Breast epithelium (tissue), 4 donors: ENCODE data around the gene MNX1. TPM values are rescaled to one million over a fixed set of nuclear protein-coding genes. Genes with fewer than 3 reads are reported as not detected.

Source experiments
- DNase-seq, 2 donors: peaks; one replicate each; pipeline ENCODE4 v3.0.0-alpha.2; 2019; ENCODE audit warnings: low spot score in 2 of 2
- H3K27ac ChIP-seq, 2 donors: fragments of 200-600 bp; sonication (generic) in 1 of 2; one replicate each; pipeline ENCODE4 v1.5.1; 2016 to 2019; ENCODE audit warnings: mild to moderate bottlenecking in 1 of 2
- H3K27me3 ChIP-seq, 2 donors: fragments of 200-600 bp; sonication (generic) in 1 of 2; one replicate each; pipeline versions ENCODE4 v1.5.1 to v1.6.0; 2017 to 2019; ENCODE audit warnings: control low read depth in 1 of 2, mild to moderate bottlenecking in 1 of 2
- H3K36me3 ChIP-seq: fragments of 200-600 bp; one replicate; pipeline ENCODE4 v1.5.1; 2019
- H3K4me1 ChIP-seq, 2 donors: fragments of 200-600 bp; sonication (generic); one replicate each; pipeline ENCODE4 v1.5.1; 2016 to 2019; ENCODE audit warnings: control low read depth in 1 of 2
- H3K4me3 ChIP-seq, 3 donors: fragments of 200-600 bp; sonication (generic); 1 replicate in 2 of 3; 2 replicates in 1 of 3; pipeline ENCODE4 v1.5.1; 2016 to 2019; ENCODE audit warnings: mild to moderate bottlenecking in 3 of 3, moderate library complexity in 2 of 3
- H3K9me3 ChIP-seq, 2 donors: fragments of 200-600 bp; sonication (generic) in 1 of 2; one replicate each; pipeline ENCODE4 v1.5.1; 2016 to 2019; ENCODE audit warnings: control low read depth in 1 of 2
- CTCF ChIP-seq, 3 donors: fragments of 450-650 bp; IDR thresholded peaks; one replicate each; pipeline ENCODE4 v1.5.1; 2016 to 2017; ENCODE audit warnings: antibody characterized with exemption in 3 of 3, mild to moderate bottlenecking in 3 of 3, moderate library complexity in 3 of 3
- POLR2A ChIP-seq: fragments of 450-650 bp; IDR thresholded peaks from one replicate; pipeline ENCODE4 v1.6.1; 2016; ENCODE audit warnings: antibody characterized with exemption, mild to moderate bottlenecking, moderate library complexity
- POLR2AphosphoS5 ChIP-seq, 3 donors: sonication (generic); formaldehyde crosslinking; IDR thresholded peaks; one replicate each; pipeline ENCODE4 v1.6.1; 2017; ENCODE audit warnings: antibody characterized with exemption in 3 of 3
- intact Hi-C: fragments of 100-400 bp; cut with DNase I; formaldehyde crosslinking; loops from one replicate; pipeline ENCODE4 v1.15.1; 2023; ENCODE audit warnings: low total_unique reads
- total RNA-seq, 3 donors: library from RNA; depleted of rRNA; stranded (reverse); fragments of >200 nt; gene quantifications; one replicate each; pipeline ENCODE4 v1.1.0, GENCODE V29; 2016

MNX1 gene
- total RNA-seq, 3 donors from 2014 or later = 0.15 to 0.33 TPM; not detected in 1

GRCh38 chr7:156962145-156962544 lies 48.3 kb downstream of the MNX1 start:
- no peak overlapping the region for H3K4me3 ChIP-seq
- H3K4me1 ChIP-seq = no peaks in the 10 kb centered on the region
- H3K36me3 ChIP-seq = peaks cover 4% of the 10 kb centered on the region
- no peak overlapping the region for H3K27ac ChIP-seq
- no peaks in the 10 kb centered on the region for H3K27me3 ChIP-seq
- TF ChIP-seq POLR2AphosphoS5 (IDR thresholded peaks at IDR 0.05) = no peak
- no peak for TF ChIP-seq POLR2A
- TF ChIP-seq CTCF (IDR thresholded peaks at IDR 0.05) = no peak
- no peak for DNase-seq
- H3K9me3 ChIP-seq = no peaks in the 10 kb centered on the region
- intact Hi-C loops = no loop called here

GRCh38 chr7:156956727-156957126 lies 53.7 kb downstream of the MNX1 start:
- Histone ChIP-seq H3K27ac (no peak overlapping the region), H3K4me3 (no peak overlapping the region), H3K36me3 (no peaks in the 10 kb centered on the region), H3K4me1 (no peaks in the 10 kb centered on the region), H3K27me3 (no peaks in the 10 kb centered on the region), H3K9me3 (no peaks in the 10 kb centered on the region)
- DNase-seq = no peak
- no peak for TF ChIP-seq CTCF (IDR thresholded peaks at IDR 0.05)
- intact Hi-C loops = loop anchor here (10.0 kb wide), 1 partner anchor 1942 kb away; no protein-coding TSS in a partner anchor

GRCh38 chr7:156954941-156955340 lies 55.5 kb downstream of the MNX1 start:
- Histone ChIP-seq H3K36me3 (no peaks in the 10 kb centered on the region), H3K4me1 (peaks cover 0 to 13% of the 10 kb centered on the region in 2 donors), H3K9me3 (no peaks in the 10 kb centered on the region), H3K4me3 (no peak overlapping the region), H3K27me3 (no peaks in the 10 kb centered on the region), H3K27ac (no peak overlapping the region)
- TF ChIP-seq POLR2AphosphoS5 (IDR thresholded peaks at IDR 0.05) = no peak
- no peak for TF ChIP-seq CTCF (IDR thresholded peaks at IDR 0.05)
- no peak for TF ChIP-seq POLR2A
- intact Hi-C loops = loop anchor here (10.0 kb wide), 1 partner anchor 1940 kb away; no protein-coding TSS in a partner anchor
- no peak for DNase-seq

Other genes starting within 250 kb of the MNX1 start
- gene LMBR1, start 117.5 kb downstream of the MNX1 start, total RNA-seq = 10 to 100 TPM; 69.0 to 90.6 (median 88.8) TPM
- 10 to 100 TPM; 17.1 to 31.5 (median 25.2) TPM for gene NOM1, start 61.0 kb downstream of the MNX1 start, total RNA-seq
- gene UBE3C, start 128.3 kb upstream of the MNX1 start, total RNA-seq = 10 to 100 TPM; 63.0 to 96.4 (median 87.4) TPM